GM19372 (cell line): ENCODE data around the gene PPM1L.
A peak's percentile ranks its signal among the peaks of the same experiment; 100 is the strongest.

ENCODE experiments used
- ATAC-seq: cut with Tn5 transposase; IDR thresholded peaks from one replicate; pipeline ENCODE4 v1.9.1; 2021; ENCODE audit warnings: mild to moderate bottlenecking, low read depth, moderate library complexity; ENCODE audit not compliant: unreplicated experiment

Gene PPM1L

DNA sequence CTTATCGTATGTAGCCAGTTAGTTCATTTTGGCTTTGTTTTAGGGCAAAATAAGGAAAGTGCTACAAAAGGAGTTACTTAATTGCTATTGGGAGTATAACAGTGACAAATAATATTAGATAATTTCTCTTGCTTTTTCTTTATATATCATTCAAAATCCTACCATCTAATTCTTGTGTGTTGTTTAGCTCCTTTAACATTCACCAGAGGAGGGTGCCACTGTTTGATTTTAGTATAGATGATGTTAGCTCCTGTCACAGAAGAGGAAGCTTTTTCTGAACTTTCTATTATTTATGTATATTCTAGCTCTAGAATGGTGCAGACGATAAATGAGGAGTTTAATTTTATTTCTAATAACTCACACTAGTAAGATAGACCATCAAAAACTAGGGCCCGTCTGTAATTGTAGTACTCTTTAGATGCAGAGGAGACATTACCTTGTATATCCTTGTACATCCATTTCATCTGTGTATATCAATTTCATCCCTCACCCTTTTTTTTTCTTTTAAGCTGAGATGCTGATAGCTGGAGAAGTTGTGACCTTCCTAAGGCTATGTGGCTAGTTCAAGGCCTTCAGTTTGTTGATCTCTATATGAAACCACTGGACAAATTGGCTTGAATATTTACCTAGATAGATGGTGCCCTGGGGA is 3.0 kb downstream of the PPM1L start:
- ATAC-seq: no peak

DNA sequence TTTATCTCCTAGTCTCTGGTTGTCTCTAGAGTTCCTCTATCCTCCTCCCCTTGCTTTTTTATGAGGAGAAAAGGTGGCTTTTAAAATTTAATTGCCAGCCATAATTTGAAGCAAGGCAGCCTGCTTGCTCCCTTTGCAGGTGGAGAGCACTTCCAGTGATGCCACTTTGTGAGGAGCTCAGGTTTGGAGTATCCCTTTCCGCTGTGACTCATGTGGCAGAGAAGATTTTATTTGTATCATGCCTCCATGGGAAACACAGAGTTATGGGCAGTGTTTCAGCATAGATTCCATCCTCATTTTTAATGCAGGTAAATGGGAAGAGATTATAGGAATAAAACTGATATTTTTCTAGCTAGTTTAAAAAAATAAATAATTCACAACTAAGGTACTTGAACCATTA is 7.0 kb downstream of the PPM1L start:
- ATAC-seq: no peak

- ATAC-seq: no peak
Measured at GRCh38 chr3:160765211-160765610, 9.2 kb downstream of the PPM1L start.

DNA sequence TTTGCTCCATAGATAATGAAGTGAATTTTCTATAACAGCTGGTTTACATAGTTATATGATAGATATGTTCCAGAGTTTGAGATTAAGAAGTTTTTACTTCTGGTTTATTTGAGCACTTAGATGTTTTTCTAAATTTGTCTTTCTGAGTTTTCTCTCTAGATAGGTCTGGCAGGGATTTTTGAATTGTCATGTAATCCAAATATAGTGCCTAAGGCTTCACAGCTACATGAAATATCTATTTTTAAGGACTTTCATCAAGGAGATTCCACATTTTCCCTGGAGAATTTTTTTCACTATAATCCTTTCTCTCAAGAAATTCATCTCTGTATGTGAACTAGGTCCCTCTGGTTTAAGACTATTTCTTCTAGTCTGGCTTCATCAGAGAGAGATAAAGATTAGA is 12.0 kb downstream of the PPM1L start:
- ATAC-seq: no peak

GRCh38 chr3:160768918-160769317 is 12.9 kb downstream of the PPM1L start:
- no peak for ATAC-seq

DNA sequence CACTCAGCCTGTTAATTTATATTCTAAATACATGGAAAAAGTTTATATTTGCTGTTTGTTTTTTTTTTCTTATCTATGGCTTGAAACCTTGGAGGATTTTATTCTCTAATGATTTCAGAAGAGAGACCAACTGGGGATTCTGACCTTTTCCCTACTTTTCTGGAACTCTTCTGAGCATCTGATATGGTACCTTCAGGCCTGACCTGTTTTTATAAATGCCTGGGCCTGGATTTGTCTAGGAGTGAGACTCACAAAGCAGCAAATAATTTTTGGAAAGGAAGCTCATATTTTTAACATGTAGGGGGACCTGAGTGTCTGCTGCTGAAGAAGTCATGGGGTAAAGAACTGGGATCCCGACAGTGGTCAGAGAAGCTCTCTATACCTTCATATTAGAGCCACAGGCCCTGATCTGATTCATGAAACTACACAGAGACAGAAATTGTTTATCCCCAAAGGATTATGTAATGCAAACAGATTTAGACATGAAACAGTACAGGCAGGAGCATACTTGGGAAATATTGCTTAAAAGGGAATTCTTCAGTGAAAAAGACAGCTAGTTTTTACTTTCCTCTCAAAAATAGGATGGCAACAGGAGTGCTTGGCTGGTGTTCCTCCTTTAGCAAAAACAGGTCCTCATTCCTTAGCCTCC is 15.9 kb downstream of the PPM1L start:
- no peak for ATAC-seq

DNA sequence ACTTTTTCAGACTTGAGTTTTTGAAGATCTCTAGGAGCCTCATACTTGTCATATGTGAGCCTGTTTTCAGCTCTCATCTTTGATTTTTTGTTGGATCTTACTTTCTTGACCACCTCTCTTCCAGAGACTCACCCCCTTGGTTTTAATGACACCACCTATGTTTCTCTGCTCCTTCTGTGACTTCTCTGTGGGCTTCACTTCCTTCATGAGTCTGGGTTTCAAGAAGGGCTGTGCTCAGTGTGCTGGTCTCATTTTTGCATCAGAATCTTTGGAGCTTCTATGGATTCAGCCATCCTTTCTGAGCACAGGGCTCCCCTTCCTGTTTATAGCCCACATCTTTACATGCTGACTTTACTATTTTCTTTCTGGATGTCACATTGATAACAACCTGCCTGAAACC is 17.7 kb downstream of the PPM1L start:
- no peak for ATAC-seq

DNA sequence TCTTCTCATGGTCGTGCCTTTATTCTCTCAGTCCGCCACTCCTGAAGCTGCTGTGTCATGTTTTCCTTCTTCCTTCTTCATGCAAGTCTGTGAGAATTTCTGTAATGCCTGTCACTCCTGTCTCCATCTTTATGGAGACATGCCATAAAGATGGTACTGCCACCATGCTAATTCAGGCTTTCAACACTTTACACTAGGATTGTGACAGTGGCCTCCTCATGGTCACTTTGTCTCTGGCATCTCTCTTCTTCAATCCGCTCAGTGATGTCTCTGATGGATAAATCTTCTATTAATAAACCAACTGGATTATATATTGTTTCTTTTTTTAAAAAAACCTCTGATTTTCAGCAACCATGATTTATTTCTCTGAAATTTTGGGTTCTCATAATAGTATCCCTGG is 18.1 kb downstream of the PPM1L start:
- ATAC-seq: no peak

DNA sequence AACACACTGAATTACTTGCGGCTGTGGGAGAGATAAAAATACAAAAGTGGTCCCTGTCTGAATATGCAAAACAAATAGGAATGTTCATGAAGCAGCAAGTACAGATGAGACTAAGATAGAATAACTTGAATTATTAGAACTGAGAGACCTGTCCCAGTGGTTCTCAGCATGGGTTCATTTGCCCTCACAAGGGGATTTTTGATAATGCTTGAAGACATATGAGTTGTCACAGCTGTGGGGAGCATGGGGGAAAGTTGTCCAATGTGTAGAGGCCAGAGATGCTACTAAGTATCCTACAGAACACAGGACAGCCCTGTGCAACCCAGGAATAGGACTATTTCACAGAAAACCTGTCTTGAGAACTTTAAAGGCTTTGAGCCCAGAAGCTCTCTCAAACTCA is 22.4 kb downstream of the PPM1L start:
- no peak for ATAC-seq

- no peak for ATAC-seq
Measured at GRCh38 chr3:160779040-160779439, 23.0 kb downstream of the PPM1L start.

DNA sequence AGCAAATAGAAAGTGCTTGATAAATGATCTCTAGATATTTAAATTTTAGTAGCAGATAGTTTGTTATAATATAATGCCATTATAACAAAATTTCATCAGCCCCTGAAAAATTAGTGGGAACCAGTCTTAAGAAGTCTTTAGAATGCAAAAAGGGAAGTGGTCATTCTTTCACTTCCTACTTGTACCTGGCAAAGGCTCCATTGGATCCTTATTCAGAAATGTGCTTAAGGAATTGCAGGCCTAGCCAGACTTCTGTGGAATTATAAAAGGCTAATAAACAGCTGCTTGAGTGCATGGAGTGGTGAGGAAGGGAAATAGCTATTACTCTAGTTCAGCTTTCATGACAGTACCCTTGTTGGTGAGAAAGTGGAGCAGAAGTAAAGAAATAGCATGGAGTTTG is 24.2 kb downstream of the PPM1L start:
- no peak for ATAC-seq

DNA sequence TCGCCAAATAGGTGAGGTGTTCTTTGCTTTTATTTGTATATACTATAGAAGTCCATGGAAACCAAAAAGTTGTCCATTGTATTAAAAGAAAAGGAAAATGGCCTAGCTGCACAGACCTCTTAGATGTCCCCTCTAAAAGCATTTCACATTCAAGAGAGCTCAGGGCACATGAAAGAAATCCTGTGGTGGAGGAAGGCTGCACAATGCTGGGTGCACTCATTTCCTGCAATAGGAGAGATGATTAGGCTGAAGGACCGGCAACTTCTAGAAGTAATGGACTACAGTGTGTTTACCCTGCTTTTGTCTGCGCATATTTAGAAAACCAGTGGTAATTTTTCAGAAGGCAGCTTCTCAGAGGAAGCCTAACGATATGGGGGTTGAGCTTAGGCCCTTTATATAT is 25.4 kb downstream of the PPM1L start:
- no peak for ATAC-seq

DNA sequence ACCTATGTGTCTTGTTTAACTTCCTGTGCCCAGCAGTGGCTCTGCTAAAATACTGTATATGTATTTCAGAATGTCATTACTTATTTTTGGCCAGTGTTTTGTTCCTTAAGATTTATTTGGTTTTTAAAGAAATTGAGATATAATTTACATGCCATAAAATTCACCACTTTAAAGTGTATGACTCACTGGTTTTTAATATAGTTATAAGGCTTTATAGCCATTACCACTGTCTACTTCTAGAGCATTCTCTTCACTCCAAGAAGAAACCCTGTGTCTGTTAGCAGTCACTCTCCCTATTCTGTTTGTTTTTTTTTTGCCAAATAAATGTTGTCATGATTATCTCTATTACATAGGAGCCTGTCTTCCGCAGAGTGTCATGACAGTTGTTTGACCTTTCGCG is 25.8 kb downstream of the PPM1L start:
- no peak for ATAC-seq

- no peak for ATAC-seq
Measured at GRCh38 chr3:160784853-160785252, 28.8 kb downstream of the PPM1L start.

DNA sequence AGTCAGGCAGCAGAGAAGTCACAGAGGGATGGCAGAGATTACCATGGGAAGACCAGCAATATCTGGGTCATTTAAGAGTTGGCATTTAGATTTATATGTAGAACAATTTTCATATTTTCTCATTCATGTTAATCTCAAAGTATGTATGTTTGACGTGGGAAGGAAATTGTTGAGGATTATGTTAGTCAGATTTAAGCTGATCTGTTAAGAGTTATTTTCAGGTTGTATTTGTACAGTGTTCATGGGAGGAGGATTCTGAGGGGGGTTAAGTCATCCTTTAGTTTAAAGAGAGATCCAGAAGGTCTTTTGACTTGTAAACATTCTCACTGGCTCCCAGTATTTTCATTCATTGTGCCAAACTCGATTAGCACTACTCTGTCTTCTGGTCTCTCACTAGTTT is 34.7 kb downstream of the PPM1L start:
- ATAC-seq: no peak

- ATAC-seq: no peak
Measured at GRCh38 chr3:160792540-160792939, 36.5 kb downstream of the PPM1L start.

- ATAC-seq: no peak
Measured at GRCh38 chr3:160793722-160794252, 37.8 kb downstream of the PPM1L start.

GRCh38 chr3:160796089-160796812 is 40.2 kb downstream of the PPM1L start:
- no peak for ATAC-seq

GRCh38 chr3:160796813-160797164 is 40.8 kb downstream of the PPM1L start:
- no peak for ATAC-seq

- ATAC-seq: no peak
Measured at GRCh38 chr3:160797356-160797755, 41.3 kb downstream of the PPM1L start.

- ATAC-seq: peak; percentile 66
Measured at GRCh38 chr3:160801386-160802118, 45.5 kb downstream of the PPM1L start.
